OCI-LY1 (cell line): ENCODE data around the gene BZW2.

Source experiments
- EZH2 ChIP-seq: fragments of 200-600 bp; sonication (generic), shearing (Covaris generic); IDR thresholded peaks from 2 replicates; pipeline ENCODE4 v1.8.0; 2017; ENCODE audit warnings: borderline replicate concordance, mixed run types, mild to moderate bottlenecking, antibody characterized with exemption, low read length, moderate library complexity, mixed read lengths
- TF ChIP-seq, protein P1 (sequence below): fragments of 200-600 bp; sonication (generic), shearing (Covaris generic); IDR thresholded peaks from 2 replicates; pipeline ENCODE4 v1.5.1; 2017; ENCODE audit warnings: mild to moderate bottlenecking, antibody characterized with exemption, low read length, moderate library complexity, mixed read lengths

DNA sequence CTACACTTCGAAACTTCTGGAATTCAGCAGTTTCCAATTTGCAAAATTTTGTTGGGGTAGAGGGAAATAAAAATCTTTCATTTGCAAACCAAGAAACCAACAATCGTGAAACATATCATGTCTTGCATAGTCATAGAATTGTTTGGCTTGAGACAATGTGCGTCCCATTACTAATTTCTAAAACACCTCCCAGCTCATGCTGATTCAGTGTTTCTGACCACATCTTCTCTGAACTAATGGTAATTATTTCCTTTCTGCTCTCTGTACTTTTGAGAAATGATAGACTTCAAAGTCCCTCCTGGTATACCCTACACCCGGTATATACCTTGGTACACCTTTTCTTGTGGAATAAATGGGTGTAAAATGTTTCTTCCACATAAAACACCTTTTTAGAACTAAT, 65.7 kb downstream of the BZW2 start:
- TF ChIP-seq, protein P1, sequence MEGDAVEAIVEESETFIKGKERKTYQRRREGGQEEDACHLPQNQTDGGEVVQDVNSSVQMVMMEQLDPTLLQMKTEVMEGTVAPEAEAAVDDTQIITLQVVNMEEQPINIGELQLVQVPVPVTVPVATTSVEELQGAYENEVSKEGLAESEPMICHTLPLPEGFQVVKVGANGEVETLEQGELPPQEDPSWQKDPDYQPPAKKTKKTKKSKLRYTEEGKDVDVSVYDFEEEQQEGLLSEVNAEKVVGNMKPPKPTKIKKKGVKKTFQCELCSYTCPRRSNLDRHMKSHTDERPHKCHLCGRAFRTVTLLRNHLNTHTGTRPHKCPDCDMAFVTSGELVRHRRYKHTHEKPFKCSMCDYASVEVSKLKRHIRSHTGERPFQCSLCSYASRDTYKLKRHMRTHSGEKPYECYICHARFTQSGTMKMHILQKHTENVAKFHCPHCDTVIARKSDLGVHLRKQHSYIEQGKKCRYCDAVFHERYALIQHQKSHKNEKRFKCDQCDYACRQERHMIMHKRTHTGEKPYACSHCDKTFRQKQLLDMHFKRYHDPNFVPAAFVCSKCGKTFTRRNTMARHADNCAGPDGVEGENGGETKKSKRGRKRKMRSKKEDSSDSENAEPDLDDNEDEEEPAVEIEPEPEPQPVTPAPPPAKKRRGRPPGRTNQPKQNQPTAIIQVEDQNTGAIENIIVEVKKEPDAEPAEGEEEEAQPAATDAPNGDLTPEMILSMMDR: no peak
- TF ChIP-seq EZH2: no peak
